IMR-90 (cell line): ENCODE measurements around the gene COL15A1. TPM values are rescaled to one million over a fixed set of nuclear protein-coding genes. Genes with fewer than 3 reads are reported as not detected.
A peak's percentile ranks its signal among the peaks of the same experiment; 100 is the strongest.

Source experiments
- ATAC-seq: fragments of 200-7000 bp; cut with Tn5 transposase; 2 replicates; pipeline ENCODE4 v1.9.1; 2020; ENCODE audit warnings: low read depth, mild to moderate bottlenecking, moderate library complexity
- BruUV-seq: library from RNA; stranded (reverse); fragments of 400-500 nt; replicated peaks from 2 replicates; lab custom pipeline; 2021; lab: Mats Ljungman, UMichigan
- CTCF ChIA-PET: fragments of 300-600 bp; formaldehyde crosslinking; extraction: SDS; loops from one replicate; lab custom pipeline; 2021; ENCODE audit warnings: antibody characterized with exemption; lab: Yijun Ruan, JAX
- POLR2A ChIA-PET: fragments of 300-600 bp; sonication (Branson Sonifier 250); formaldehyde crosslinking; loops from one replicate; lab custom pipeline; 2022; ENCODE audit warnings: antibody characterized with exemption; ENCODE audit not compliant: unreplicated experiment; lab: Charles Lee
- DNase-seq: peaks from one replicate; pipeline ENCODE4 v3.0.0; 2013
- H2AFZ ChIP-seq: replicated peaks from 2 replicates; pipeline ENCODE3; 2013; ENCODE audit warnings: low read length, mild to moderate bottlenecking; ENCODE audit not compliant: poor library complexity
- H2AK5ac ChIP-seq: 2 replicates; pipeline ENCODE4 v1.6.1; 2013; ENCODE audit warnings: low read depth, low read length, inconsistent platforms
- H2AK9ac ChIP-seq: replicated peaks from 2 replicates; pipeline ENCODE3; 2013; ENCODE audit warnings: mild to moderate bottlenecking, low read depth, low read length, moderate library complexity; ENCODE audit not compliant: poor library complexity
- H2BK120ac ChIP-seq: 2 replicates; pipeline ENCODE4 v1.6.1; 2013; ENCODE audit warnings: low read depth, low read length, inconsistent platforms
- H2BK15ac ChIP-seq: 3 replicates; pipeline ENCODE4 v1.6.1; 2013; ENCODE audit warnings: low read depth, low read length, inconsistent platforms
- H2BK20ac ChIP-seq: 2 replicates; pipeline ENCODE4 v1.6.1; 2013; ENCODE audit warnings: low read depth, mild to moderate bottlenecking, inconsistent platforms, low read length, moderate library complexity
- H2BK5ac ChIP-seq: 2 replicates; pipeline ENCODE4 v1.6.1; 2013; ENCODE audit warnings: mild to moderate bottlenecking, low read depth, low read length, inconsistent platforms; ENCODE audit not compliant: poor library complexity, severe bottlenecking
- H3K14ac ChIP-seq: replicated peaks from 2 replicates; pipeline ENCODE4 v1.6.1; 2013; ENCODE audit warnings: low read depth, low read length, inconsistent platforms
- H3K18ac ChIP-seq: 2 replicates; pipeline ENCODE4 v1.6.1; 2013; ENCODE audit warnings: low read depth, low read length, control low read depth
- H3K23ac ChIP-seq: 2 replicates; pipeline ENCODE4 v1.6.1; 2013; ENCODE audit warnings: low read depth, low read length, inconsistent platforms
- H3K27ac ChIP-seq: 2 replicates; pipeline ENCODE4 v1.5.1; 2013; ENCODE audit warnings: mild to moderate bottlenecking, control low read depth, low read length; ENCODE audit not compliant: insufficient read depth
- H3K27me3 ChIP-seq: 2 replicates; pipeline ENCODE4 v1.6.1; 2013; ENCODE audit warnings: low read length; ENCODE audit not compliant: control insufficient read depth, insufficient read depth
- H3K36me3 ChIP-seq: 2 replicates; pipeline ENCODE4 v1.6.1; 2013; ENCODE audit warnings: low read length, mixed read lengths; ENCODE audit not compliant: control insufficient read depth, insufficient read depth
- H3K4ac ChIP-seq: 2 replicates; pipeline ENCODE4 v1.6.1; 2013; ENCODE audit warnings: low read depth, low read length, inconsistent platforms
- H3K4me1 ChIP-seq: 2 replicates; pipeline ENCODE4 v1.6.1; 2013; ENCODE audit warnings: low read length, mixed read lengths; ENCODE audit not compliant: control insufficient read depth, insufficient read depth
- H3K4me2 ChIP-seq: 2 replicates; pipeline ENCODE4 v1.6.1; 2013; ENCODE audit warnings: low read depth, mild to moderate bottlenecking, control low read depth, low read length, moderate library complexity
- H3K4me3 ChIP-seq: 2 replicates; pipeline ENCODE4 v1.5.1; 2013; ENCODE audit warnings: low read depth, mild to moderate bottlenecking, control low read depth, low read length, moderate library complexity; ENCODE audit not compliant: insufficient read depth
- H3K56ac ChIP-seq: 2 replicates; pipeline ENCODE4 v1.6.1; 2013; ENCODE audit warnings: low read length, inconsistent platforms; ENCODE audit not compliant: insufficient read depth; ENCODE audit errors: extremely low read depth
- H3K79me1 ChIP-seq, 2 experiments: 2 replicates each; pipeline ENCODE4 v1.6.1; 2013; ENCODE audit warnings: low read length in 2 of 2, inconsistent platforms in 1 of 2, low read depth in 1 of 2
- H3K9ac ChIP-seq: 2 replicates; pipeline ENCODE4 v1.6.1; 2013; ENCODE audit warnings: low read depth, low read length, control low read depth
- H3K9me1 ChIP-seq: 2 replicates; pipeline ENCODE4 v1.6.1; 2013; ENCODE audit warnings: low read length, inconsistent platforms; ENCODE audit not compliant: insufficient read depth
- H3K9me3 ChIP-seq: 2 replicates; pipeline ENCODE4 v1.6.1; 2013; ENCODE audit warnings: low read length; ENCODE audit not compliant: control insufficient read depth, insufficient read depth
- H4K20me1 ChIP-seq: 2 replicates; pipeline ENCODE4 v1.6.1; 2013; ENCODE audit warnings: low read length, inconsistent platforms; ENCODE audit not compliant: insufficient read depth
- H4K5ac ChIP-seq: 2 replicates; pipeline ENCODE4 v1.6.1; 2013; ENCODE audit warnings: mild to moderate bottlenecking, low read depth, low read length, control low read depth
- H4K8ac ChIP-seq, 2 experiments: 2 replicates each; pipeline ENCODE4 v1.6.1; 2013; ENCODE audit warnings: low read depth in 2 of 2, low read length in 2 of 2, control low read depth in 1 of 2, inconsistent platforms in 1 of 2
- H4K91ac ChIP-seq: 2 replicates; pipeline ENCODE4 v1.6.1; 2013; ENCODE audit warnings: low read depth, low read length, inconsistent platforms; ENCODE audit not compliant: insufficient read depth
- MAZ ChIP-seq: IDR thresholded peaks from 2 replicates; pipeline ENCODE4 v1.6.1; 2012; ENCODE audit warnings: low read depth, mild to moderate bottlenecking, low read length, improper control_type of control experiment, moderate library complexity, borderline replicate concordance
- MXI1 ChIP-seq: IDR thresholded peaks from 2 replicates; pipeline ENCODE4 v1.6.1; 2012; ENCODE audit warnings: low read depth, mild to moderate bottlenecking, low read length, moderate library complexity, borderline replicate concordance
- NFE2L2 ChIP-seq: fragments of 150-350 bp; IDR thresholded peaks from 2 replicates; pipeline ENCODE4 v1.6.1; 2016; ENCODE audit warnings: low read depth, mild to moderate bottlenecking, low read length
- RFX5 ChIP-seq: IDR thresholded peaks from 2 replicates; pipeline ENCODE4 v1.8.0; 2012; ENCODE audit warnings: low read depth, mild to moderate bottlenecking, low read length, moderate library complexity
- WGBS, 2 experiments: methylation state at CpG; one replicate each; pipeline versions ENCODE4 v1.1.5 to v1.1.7; 2013; ENCODE audit warnings: missing lambda C conversion rate in 2 of 2; ENCODE audit not compliant: insufficient read length in 1 of 2; ENCODE audit errors: extremely low coverage in 2 of 2; 5-methylcytosine and 5-hydroxymethylcytosine counted together
- dilution Hi-C: fragments of 300-500 bp; cut with HindIII; formaldehyde crosslinking; loops from one replicate; pipeline ENCODE4 v1.14.3; 2018; ENCODE audit warnings: low sequenced_read_pairs; ENCODE audit not compliant: unreplicated experiment
- in situ Hi-C: fragments of 300-500 bp; cut with MboI; formaldehyde crosslinking; loops from 3 replicates; pipeline ENCODE4 v1.14.3; 2019; ENCODE audit warnings: low sequenced_read_pairs, inconsistent platforms, mixed read lengths
- intact Hi-C: fragments of 100-400 bp; cut with micrococcal nuclease; formaldehyde crosslinking; loops from 2 replicates; pipeline ENCODE4 v1.10.0; 2022
- polyA plus RNA-seq, 3 experiments: library from polyadenylated mRNA; depleted of rRNA; stranded (reverse); fragments of >200 nt; gene quantifications; 2 replicates each; pipeline ENCODE4 v1.2.3, GENCODE V29; 2012; ENCODE audit warnings: low replicate concordance in 1 of 3
- total RNA-seq: library from RNA; depleted of rRNA; stranded (reverse); fragments of >200 nt; gene quantifications from 2 replicates; pipeline ENCODE4 v1.2.3, GENCODE V29; 2012

COL15A1 gene
- total and polyA plus RNA-seq, 2 of the 4 experiments (the other 2 are of a cell fraction): 2.2 to 3.7 TPM

DNA sequence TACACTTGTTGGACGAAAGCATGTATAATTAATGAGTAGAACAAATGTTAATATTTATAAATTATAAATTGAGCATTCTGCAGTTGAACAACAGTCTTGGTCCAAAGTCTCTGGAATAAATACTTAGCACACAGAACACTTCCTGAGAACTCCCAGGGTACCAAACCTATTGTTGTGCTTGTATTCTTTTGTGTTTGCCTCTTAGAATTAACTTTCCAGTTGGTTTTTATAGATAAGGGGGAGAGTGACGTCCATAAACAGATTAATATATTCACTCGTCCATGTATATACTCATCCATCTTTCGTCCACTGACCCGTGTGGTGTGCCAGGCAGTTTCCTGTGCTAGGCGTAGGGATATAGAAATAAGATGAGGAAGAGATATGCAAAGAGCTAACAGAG lies 98.9 kb downstream of the COL15A1 start:
- peak overlapping the region; percentile 61; the same call in 1 of the 3 replicates for H2BK15ac ChIP-seq
- in situ Hi-C loops: no loop called here
- no peak overlapping the region for H2AK9ac ChIP-seq
- no peak overlapping the region for H3K4me2 ChIP-seq
- H3K36me3 ChIP-seq: peaks cover 35% of the 10 kb centered on the region; the same call in 1 of the 2 replicates
- no peak overlapping the region; the same call in 1 of the 2 replicates for H4K5ac ChIP-seq
- peak overlapping the region; percentile 9; the same call in 1 of the 2 replicates for H3K18ac ChIP-seq
- intact Hi-C loops: no loop called here
- no peak overlapping the region for H2BK120ac ChIP-seq
- H3K4me3 ChIP-seq: no peak overlapping the region
- peaks cover 23% of the 10 kb centered on the region for H3K9me1 ChIP-seq
- no peak overlapping the region for H2BK20ac ChIP-seq
- H3K23ac ChIP-seq: no peak overlapping the region
- peaks cover 25% of the 10 kb centered on the region for H3K4me1 ChIP-seq
- H4K91ac ChIP-seq: peak overlapping the region; percentile 34; the same call in 1 of the 2 replicates
- H3K56ac ChIP-seq: no peak overlapping the region
- no peak for ATAC-seq
- dilution Hi-C loops: no loop called here
- no CpG with 5 or more reads among the region's 6 CpGs for WGBS, 2 experiments
- H3K27me3 ChIP-seq: no peaks in the 10 kb centered on the region
- H2BK5ac ChIP-seq: no peak overlapping the region
- no peak overlapping the region for H2AFZ ChIP-seq
- no peak overlapping the region for H4K8ac ChIP-seq
- no TSS peak for BruUV-seq
- H3K27ac ChIP-seq: no peak overlapping the region
- ChIA-PET POLR2A (no interaction called here), CTCF (interaction anchor here (1.2 kb wide), 1 partner anchor 44 kb away, joined by 3 read pairs; no protein-coding TSS in a partner anchor)
- no peak overlapping the region for H3K4ac ChIP-seq
- peak overlapping the region; percentile 73; the same call in 1 of the 2 replicates for H2AK5ac ChIP-seq
- peaks cover 0 to 10% of the 10 kb centered on the region in 2 experiments; a peak in 1 of 4 replicates for H3K79me1 ChIP-seq
- H3K9me3 ChIP-seq: peaks cover 17% of the 10 kb centered on the region
- 0 out of 2 replicates have a peak, but pooled peaks cover 3% of the 10 kb centered on the region for H4K20me1 ChIP-seq
- no peak for DNase-seq
- TF ChIP-seq NFE2L2: no peak
- no peak for TF ChIP-seq MAZ
- no peak for TF ChIP-seq MXI1
- TF ChIP-seq RFX5: no peak
- H3K9ac ChIP-seq: no peak overlapping the region
- H3K14ac ChIP-seq: no peak overlapping the region
